ENCODE results near the gene KLHL3.

The KLHL3 gene

GRCh38 chr5:137627293-137627692 is 108.6 kb downstream of the KLHL3 start:
- in situ Hi-C loops (cut with MboI; ENCODE audit: low sequenced_read_pairs), result loop anchor here (25.0 kb wide), 1 partner anchor 435 kb away; no protein-coding TSS in a partner anchor

GRCh38 chr5:137624786-137625349 is 111.0 kb downstream of the KLHL3 start:
- no peak for DNase-seq (ENCODE audit: low spot score in 2 of 2)
- H3K9me3 ChIP-seq, result no peaks in the 10 kb centered on the region
- H3K4me1 ChIP-seq, result peaks cover 5% of the 10 kb centered on the region; the same call in 1 of the 2 replicates
- H3K27me3 ChIP-seq (ENCODE audit: low read depth), result no peaks in the 10 kb centered on the region
- in situ Hi-C loops (cut with MboI; ENCODE audit: low sequenced_read_pairs), result loop anchor here (25.0 kb wide), 1 partner anchor 437 kb away; no protein-coding TSS in a partner anchor
- no peaks in the 10 kb centered on the region for H3K36me3 ChIP-seq (replicated peaks)
- H3K4me3 ChIP-seq, result no peak overlapping the region

More at GRCh38 chr5:137627293-137627692, 108.6 kb downstream of the KLHL3 start:
- Histone ChIP-seq H3K9me3 (no peaks in the 10 kb centered on the region), H3K36me3 (replicated peaks) (no peaks in the 10 kb centered on the region), H3K4me3 (no peak overlapping the region), H3K4me1 (peaks cover 5% of the 10 kb centered on the region; the same call in 1 of the 2 replicates), H3K27me3 (ENCODE audit: low read depth) (no peaks in the 10 kb centered on the region)
- DNase-seq (ENCODE audit: low spot score in 2 of 2), result no peak

GRCh38 chr5:137622850-137623249 is 113.0 kb downstream of the KLHL3 start:
- Histone ChIP-seq H3K4me1 (peaks cover 5% of the 10 kb centered on the region; the same call in 1 of the 2 replicates), H3K4me3 (no peak overlapping the region), H3K36me3 (replicated peaks) (no peaks in the 10 kb centered on the region), H3K9me3 (no peaks in the 10 kb centered on the region), H3K27me3 (ENCODE audit: low read depth) (no peaks in the 10 kb centered on the region)
- no peak for DNase-seq (ENCODE audit: low spot score in 2 of 2)
- in situ Hi-C loops (cut with MboI; ENCODE audit: low sequenced_read_pairs), result no loop called here

- Histone ChIP-seq H3K4me1 (peaks cover 5% of the 10 kb centered on the region; the same call in 1 of the 2 replicates), H3K4me3 (no peak overlapping the region), H3K27me3 (ENCODE audit: low read depth) (no peaks in the 10 kb centered on the region), H3K9me3 (no peaks in the 10 kb centered on the region), H3K36me3 (replicated peaks) (no peaks in the 10 kb centered on the region)
- in situ Hi-C loops (cut with MboI; ENCODE audit: low sequenced_read_pairs), result no loop called here
- no peak for DNase-seq (ENCODE audit: low spot score in 2 of 2)
These were observed 113.7 kb downstream of the KLHL3 start for GRCh38 chr5:137621861-137622823.

GRCh38 chr5:137621306-137621705 is 114.6 kb downstream of the KLHL3 start:
- H3K9me3 ChIP-seq, result no peaks in the 10 kb centered on the region
- no peak for DNase-seq (ENCODE audit: low spot score in 2 of 2)
- H3K27me3 ChIP-seq (ENCODE audit: low read depth), result no peaks in the 10 kb centered on the region
- no peaks in the 10 kb centered on the region for H3K36me3 ChIP-seq (replicated peaks)
- in situ Hi-C loops (cut with MboI; ENCODE audit: low sequenced_read_pairs), result no loop called here
- peaks cover 5% of the 10 kb centered on the region; the same call in 1 of the 2 replicates for H3K4me1 ChIP-seq
- no peak overlapping the region for H3K4me3 ChIP-seq

- Histone ChIP-seq H3K4me3 (no peak overlapping the region), H3K27me3 (ENCODE audit: low read depth) (no peaks in the 10 kb centered on the region), H3K36me3 (replicated peaks) (no peaks in the 10 kb centered on the region), H3K9me3 (no peaks in the 10 kb centered on the region), H3K4me1 (peaks cover 5% of the 10 kb centered on the region; the same call in 1 of the 2 replicates)
- in situ Hi-C loops (cut with MboI; ENCODE audit: low sequenced_read_pairs), result no loop called here
- DNase-seq (ENCODE audit: low spot score in 2 of 2), result no peak
These were observed 116.6 kb downstream of the KLHL3 start for GRCh38 chr5:137619191-137619870.

- no peak overlapping the region for H3K4me3 ChIP-seq
- in situ Hi-C loops (cut with MboI; ENCODE audit: low sequenced_read_pairs), result no loop called here
- no peaks in the 10 kb centered on the region; the same call in 1 of the 2 replicates for H3K4me1 ChIP-seq
- no peaks in the 10 kb centered on the region for H3K27me3 ChIP-seq (ENCODE audit: low read depth)
- no peaks in the 10 kb centered on the region for H3K36me3 ChIP-seq (replicated peaks)
- DNase-seq (ENCODE audit: low spot score in 2 of 2), result no peak
- H3K9me3 ChIP-seq, result no peaks in the 10 kb centered on the region
These were observed 117.4 kb downstream of the KLHL3 start for GRCh38 chr5:137618476-137618875.

GRCh38 chr5:137617528-137618205 is 118.2 kb downstream of the KLHL3 start:
- in situ Hi-C loops (cut with MboI; ENCODE audit: low sequenced_read_pairs), result no loop called here
- no peaks in the 10 kb centered on the region for H3K9me3 ChIP-seq
- H3K4me3 ChIP-seq, result no peak overlapping the region
- no peaks in the 10 kb centered on the region for H3K27me3 ChIP-seq (ENCODE audit: low read depth)
- DNase-seq (ENCODE audit: low spot score in 2 of 2), result no peak
- no peaks in the 10 kb centered on the region for H3K4me1 ChIP-seq
- no peaks in the 10 kb centered on the region for H3K36me3 ChIP-seq (replicated peaks)

GRCh38 chr5:137616046-137616445 is 119.8 kb downstream of the KLHL3 start:
- no peaks in the 10 kb centered on the region for H3K27me3 ChIP-seq (ENCODE audit: low read depth)
- in situ Hi-C loops (cut with MboI; ENCODE audit: low sequenced_read_pairs), result no loop called here
- no peak for DNase-seq (ENCODE audit: low spot score in 2 of 2)
- no peaks in the 10 kb centered on the region for H3K4me1 ChIP-seq
- no peak overlapping the region for H3K4me3 ChIP-seq
- H3K36me3 ChIP-seq (replicated peaks), result no peaks in the 10 kb centered on the region
- no peaks in the 10 kb centered on the region for H3K9me3 ChIP-seq

- H3K36me3 ChIP-seq (replicated peaks), result no peaks in the 10 kb centered on the region
- DNase-seq (ENCODE audit: low spot score in 2 of 2), result no peak
- in situ Hi-C loops (cut with MboI; ENCODE audit: low sequenced_read_pairs), result no loop called here
These were observed 120.6 kb downstream of the KLHL3 start for GRCh38 chr5:137615171-137615775.

GRCh38 chr5:137613554-137614265 is 122.2 kb downstream of the KLHL3 start:
- no peaks in the 10 kb centered on the region for H3K36me3 ChIP-seq (replicated peaks)
- no peak for DNase-seq (ENCODE audit: low spot score in 2 of 2)
- no peaks in the 10 kb centered on the region for H3K4me1 ChIP-seq
- peaks cover under 1% of the 10 kb centered on the region for H3K27me3 ChIP-seq (ENCODE audit: low read depth)
- H3K9me3 ChIP-seq, result no peaks in the 10 kb centered on the region
- in situ Hi-C loops (cut with MboI; ENCODE audit: low sequenced_read_pairs), result no loop called here
- no peak overlapping the region for H3K4me3 ChIP-seq

More at GRCh38 chr5:137615171-137615775, 120.6 kb downstream of the KLHL3 start:
- H3K4me3 ChIP-seq, result no peak overlapping the region
- H3K9me3 ChIP-seq, result no peaks in the 10 kb centered on the region
- no peaks in the 10 kb centered on the region for H3K4me1 ChIP-seq
- no peaks in the 10 kb centered on the region; the same call in 1 of the 2 replicates for H3K27me3 ChIP-seq (ENCODE audit: low read depth)

- Histone ChIP-seq H3K4me3 (no peak overlapping the region), H3K9me3 (no peaks in the 10 kb centered on the region), H3K4me1 (no peaks in the 10 kb centered on the region), H3K27me3 (ENCODE audit: low read depth) (peaks cover 12% of the 10 kb centered on the region), H3K36me3 (replicated peaks) (no peaks in the 10 kb centered on the region)
- in situ Hi-C loops (cut with MboI; ENCODE audit: low sequenced_read_pairs), result no loop called here
- DNase-seq (ENCODE audit: low spot score in 2 of 2), result no peak
These were observed 123.3 kb downstream of the KLHL3 start for GRCh38 chr5:137612576-137612975.
